Neural progenitor cell (in vitro differentiated cells): ENCODE measurements around the gene OPN3. TPM values are rescaled to one million over a fixed set of nuclear protein-coding genes. Genes with fewer than 3 reads are reported as not detected.

Experiments used
- DNase-seq: peaks from one replicate; pipeline ENCODE4 v3.0.0-alpha.2; 2016; ENCODE audit warnings: low spot score
- H2AFZ ChIP-seq: fragments of 200-600 bp; sonication (generic); replicated peaks from 2 replicates; pipeline ENCODE4 v1.6.1; 2016; ENCODE audit warnings: antibody characterized with exemption
- H3F3A ChIP-seq: fragments of 200-600 bp; sonication (generic); 2 replicates; pipeline ENCODE4 v1.6.1; 2016; ENCODE audit warnings: antibody characterized with exemption, low read depth
- H3K27ac ChIP-seq: fragments of 200-600 bp; sonication (generic); 2 replicates; pipeline ENCODE4 v1.5.1; 2016; ENCODE audit warnings: mild to moderate bottlenecking
- H3K27me3 ChIP-seq: fragments of 200-600 bp; sonication (generic); 2 replicates; pipeline ENCODE4 v1.6.1; 2016; ENCODE audit warnings: mild to moderate bottlenecking, moderate library complexity
- H3K36me3 ChIP-seq: fragments of 200-600 bp; sonication (generic); 2 replicates; pipeline ENCODE4 v1.5.1; 2016
- H3K4me1 ChIP-seq: fragments of 200-600 bp; sonication (generic); 2 replicates; pipeline ENCODE4 v1.6.1; 2016; ENCODE audit warnings: mixed run types
- H3K4me2 ChIP-seq: fragments of 200-600 bp; sonication (generic); 2 replicates; pipeline ENCODE4 v1.6.1; 2016
- H3K4me3 ChIP-seq: fragments of 200-600 bp; sonication (generic); 2 replicates; pipeline ENCODE4 v1.5.1; 2016
- H3K79me2 ChIP-seq: fragments of 200-600 bp; sonication (generic); 2 replicates; pipeline ENCODE4 v1.6.1; 2016; ENCODE audit warnings: low read depth
- H3K9ac ChIP-seq: fragments of 200-600 bp; sonication (generic); 2 replicates; pipeline ENCODE4 v1.6.1; 2016
- H3K9me3 ChIP-seq: fragments of 200-600 bp; sonication (generic); 2 replicates; pipeline ENCODE4 v1.5.1; 2016; ENCODE audit warnings: low read depth
- H4K20me1 ChIP-seq: fragments of 200-600 bp; sonication (generic); 2 replicates; pipeline ENCODE4 v1.6.1; 2016; ENCODE audit warnings: low read depth
- H3K27ac Mint-ChIP-seq: 3 replicates; pipeline ENCODE4 v1.8.0; 2021; ENCODE audit warnings: mixed read lengths
- H3K27me3 Mint-ChIP-seq: 2 replicates; pipeline ENCODE4 v1.8.0; 2022; ENCODE audit warnings: low read depth, mild to moderate bottlenecking, inconsistent platforms, moderate library complexity, mixed read lengths; ENCODE audit not compliant: insufficient read depth
- H3K36me3 Mint-ChIP-seq: 3 replicates; pipeline ENCODE4 v1.8.0; 2021; ENCODE audit warnings: mixed read lengths
- H3K4me1 Mint-ChIP-seq: 3 replicates; pipeline ENCODE4 v1.8.0; 2021; ENCODE audit warnings: mixed read lengths
- H3K4me3 Mint-ChIP-seq: 3 replicates; pipeline ENCODE4 v1.8.0; 2021; ENCODE audit warnings: mild to moderate bottlenecking, moderate library complexity, mixed read lengths
- H3K9me3 Mint-ChIP-seq: 3 replicates; pipeline ENCODE4 v1.8.0; 2020; ENCODE audit warnings: mixed read lengths
- CTCF ChIP-seq: fragments of 200-600 bp; sonication (generic); IDR thresholded peaks from 2 replicates; pipeline ENCODE4 v1.5.1; 2017; ENCODE audit warnings: antibody characterized with exemption, mild to moderate bottlenecking
- EZH2 ChIP-seq: fragments of 200-600 bp; sonication (generic); IDR thresholded peaks from 2 replicates; pipeline ENCODE4 v1.6.1; 2017; ENCODE audit warnings: antibody characterized with exemption, mild to moderate bottlenecking, moderate library complexity
- EZH2phosphoT487 ChIP-seq: fragments of 200-600 bp; sonication (generic); IDR thresholded peaks from 2 replicates; pipeline ENCODE4 v1.6.1; 2017; ENCODE audit warnings: antibody characterized with exemption
- total RNA-seq: library from RNA; depleted of rRNA; stranded (reverse); fragments of >200 nt; gene quantifications from 2 replicates; pipeline ENCODE4 v1.2.3, GENCODE V29; 2015; ENCODE audit warnings: low replicate concordance

The OPN3 gene
- total RNA-seq, 1 donor from 2014 or later, result 53.5 TPM

DNA sequence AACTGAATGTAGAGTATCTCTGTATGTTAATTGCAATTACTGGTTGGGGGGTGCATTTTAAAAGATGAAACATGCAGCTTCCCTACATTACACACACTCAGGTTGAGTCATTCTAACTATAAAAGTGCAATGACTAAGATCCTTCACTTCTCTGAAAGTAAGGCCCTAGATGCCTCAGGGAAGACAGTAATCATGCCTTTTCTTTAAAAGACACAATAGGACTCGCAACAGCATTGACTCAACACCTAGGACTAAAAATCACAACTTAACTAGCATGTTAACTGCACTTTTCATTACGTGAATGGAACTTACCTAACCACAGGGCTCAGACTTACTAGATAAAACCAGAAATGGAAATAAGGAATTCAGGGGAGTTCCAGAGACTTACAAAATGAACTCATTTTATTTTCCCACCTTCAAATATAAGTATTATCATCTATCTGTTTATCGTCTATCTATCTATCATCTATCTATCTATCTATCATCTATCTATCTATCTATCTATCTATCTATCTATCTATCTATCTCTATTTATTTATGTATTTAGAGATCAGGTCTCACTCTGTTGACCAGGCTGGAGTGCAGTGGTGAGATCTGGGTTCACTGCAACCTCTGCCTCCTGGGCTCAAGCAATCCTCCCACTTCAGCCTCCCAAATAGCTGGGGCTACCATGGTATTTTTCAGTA, 47.8 kb downstream of the OPN3 start:
- no peaks in the 10 kb centered on the region for H4K20me1 ChIP-seq
- Mint-ChIP-seq H3K36me3 (peaks cover 17% of the 10 kb centered on the region), H3K4me1 (no peaks in the 10 kb centered on the region), H3K9me3 (no peaks in the 10 kb centered on the region), H3K4me3 (no peak overlapping the region), H3K27me3 (peaks cover 2% of the 10 kb centered on the region), H3K27ac (peak overlapping the region; percentile 13)
- H3K9ac ChIP-seq, result no peak overlapping the region
- H2AFZ ChIP-seq, result no peak overlapping the region
- no peaks in the 10 kb centered on the region for H3K79me2 ChIP-seq
- no peak for TF ChIP-seq EZH2
- no peak for TF ChIP-seq EZH2phosphoT487
- TF ChIP-seq CTCF, result no peak
- no peak overlapping the region for H3K27ac ChIP-seq
- no peak for DNase-seq
- H3K4me3 ChIP-seq, result no peak overlapping the region
- no peaks in the 10 kb centered on the region for H3K4me1 ChIP-seq
- no peaks in the 10 kb centered on the region for H3K27me3 ChIP-seq
- no peaks in the 10 kb centered on the region for H3K36me3 ChIP-seq
- H3K9me3 ChIP-seq, result no peaks in the 10 kb centered on the region
- no peak overlapping the region for H3K4me2 ChIP-seq
- H3F3A ChIP-seq, result no peaks in the 10 kb centered on the region

GRCh38 chr1:241591736-241592135, 48.4 kb downstream of the OPN3 start:
- H3K27ac ChIP-seq, result no peak overlapping the region
- Mint-ChIP-seq H3K4me1 (no peaks in the 10 kb centered on the region), H3K9me3 (no peaks in the 10 kb centered on the region), H3K36me3 (peaks cover 17% of the 10 kb centered on the region), H3K4me3 (no peak overlapping the region), H3K27me3 (peaks cover 2% of the 10 kb centered on the region), H3K27ac (no peak overlapping the region)
- H3K4me1 ChIP-seq, result no peaks in the 10 kb centered on the region
- no peaks in the 10 kb centered on the region for H3K36me3 ChIP-seq
- H4K20me1 ChIP-seq, result no peaks in the 10 kb centered on the region
- H3F3A ChIP-seq, result no peaks in the 10 kb centered on the region
- TF ChIP-seq CTCF (no peak), EZH2phosphoT487 (no peak), EZH2 (no peak)
- DNase-seq, result no peak
- H2AFZ ChIP-seq, result no peak overlapping the region
- H3K9ac ChIP-seq, result no peak overlapping the region
- H3K4me2 ChIP-seq, result no peak overlapping the region
- no peak overlapping the region for H3K4me3 ChIP-seq
- H3K27me3 ChIP-seq, result no peaks in the 10 kb centered on the region
- no peaks in the 10 kb centered on the region for H3K79me2 ChIP-seq
- H3K9me3 ChIP-seq, result no peaks in the 10 kb centered on the region

DNA sequence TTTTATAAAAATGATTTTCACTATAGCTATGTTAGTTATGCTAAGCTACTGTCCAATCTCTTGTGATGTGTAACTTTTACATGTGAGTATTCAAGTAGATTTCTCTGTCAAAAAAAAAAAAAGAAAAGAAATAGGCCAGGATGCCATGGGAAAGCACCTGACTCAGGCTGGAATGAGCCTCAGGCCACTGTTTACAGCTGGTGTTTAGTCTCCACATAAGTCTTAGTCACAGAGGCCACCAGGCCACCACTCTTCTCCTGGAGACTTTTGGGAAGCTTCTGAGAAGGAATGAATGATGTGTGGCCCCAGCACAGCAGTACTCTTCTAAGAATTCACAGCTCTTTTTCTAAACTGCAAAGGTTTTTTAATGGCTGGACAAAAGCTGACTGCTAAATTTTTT, 48.9 kb downstream of the OPN3 start:
- no peak overlapping the region for H3K9ac ChIP-seq

More for the DNA sequence above, 48.9 kb downstream of the OPN3 start:
- H3K9me3 ChIP-seq, result no peaks in the 10 kb centered on the region
- H3K79me2 ChIP-seq, result no peaks in the 10 kb centered on the region
- Mint-ChIP-seq H3K9me3 (no peaks in the 10 kb centered on the region), H3K4me3 (no peak overlapping the region), H3K4me1 (no peaks in the 10 kb centered on the region), H3K27ac (no peak overlapping the region), H3K36me3 (peaks cover 17% of the 10 kb centered on the region), H3K27me3 (no peaks in the 10 kb centered on the region)
- H3K27ac ChIP-seq, result no peak overlapping the region
- H3K4me3 ChIP-seq, result no peak overlapping the region
- no peaks in the 10 kb centered on the region for H3F3A ChIP-seq
- TF ChIP-seq EZH2phosphoT487 (no peak), CTCF (no peak), EZH2 (no peak)
- no peak overlapping the region for H2AFZ ChIP-seq
- no peak overlapping the region for H3K4me2 ChIP-seq
- H3K36me3 ChIP-seq, result no peaks in the 10 kb centered on the region
- H3K4me1 ChIP-seq, result no peaks in the 10 kb centered on the region
- H3K27me3 ChIP-seq, result no peaks in the 10 kb centered on the region
- DNase-seq, result no peak
- H4K20me1 ChIP-seq, result no peaks in the 10 kb centered on the region
